HG03066 (cell line): Measurements from ENCODE around the gene SLAIN1.
"Not testable (repeated sequence)": the region's sequence is repeated elsewhere in the genome, so short reads cannot be mapped to it uniquely, and the experiment has no call there.

Experiments used
- ATAC-seq: cut with Tn5 transposase; IDR thresholded peaks from one replicate; pipeline ENCODE4 v1.9.1; 2021; ENCODE audit warnings: low read depth; ENCODE audit not compliant: unreplicated experiment

Gene SLAIN1

GRCh38 chr13:77697217-77698103 is at the start of gene SLAIN1:
TSS of gene SLAIN1 (plus strand) at chr13:77697687. CDS start at chr13:77697914, 227 bp downstream.
- ATAC-seq: peak; percentile 63

- ATAC-seq: no peak
These were observed 47.1 kb upstream of the SLAIN1 start for GRCh38 chr13:77650409-77650808.

GRCh38 chr13:77653301-77653700 is 44.2 kb upstream of the SLAIN1 start:
- ATAC-seq: no peak

- ATAC-seq: not testable (repeated sequence)
These were observed 37.5 kb upstream of the SLAIN1 start for GRCh38 chr13:77660016-77660415.

- no peak for ATAC-seq
These were observed 36.6 kb upstream of the SLAIN1 start for GRCh38 chr13:77660841-77661250.

GRCh38 chr13:77662301-77662700 is 35.2 kb upstream of the SLAIN1 start:
- not testable (repeated sequence) for ATAC-seq

DNA sequence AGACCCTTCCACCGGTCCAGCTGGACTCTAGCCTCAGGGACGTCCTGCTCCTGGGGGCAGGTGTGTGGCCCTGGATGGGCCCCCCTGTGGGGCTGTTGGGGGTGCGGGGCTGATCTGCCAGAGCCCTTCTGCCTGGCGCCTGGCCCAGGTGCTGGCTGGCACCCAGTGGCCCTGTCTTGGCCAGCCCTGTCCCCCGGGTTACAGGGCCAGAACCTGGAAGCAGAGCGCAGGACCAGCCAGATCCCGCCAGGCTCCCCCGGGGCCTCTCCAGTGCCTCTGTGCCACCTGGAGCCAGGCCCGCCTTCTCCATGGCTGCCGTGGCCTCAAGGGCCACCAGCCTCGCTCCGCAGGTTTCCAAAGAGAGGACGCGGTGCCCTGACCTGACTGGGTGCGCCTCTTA is 34.7 kb upstream of the SLAIN1 start:
- ATAC-seq: not testable (repeated sequence)

- ATAC-seq: no peak
These were observed 22.6 kb upstream of the SLAIN1 start for GRCh38 chr13:77674852-77675251.

DNA sequence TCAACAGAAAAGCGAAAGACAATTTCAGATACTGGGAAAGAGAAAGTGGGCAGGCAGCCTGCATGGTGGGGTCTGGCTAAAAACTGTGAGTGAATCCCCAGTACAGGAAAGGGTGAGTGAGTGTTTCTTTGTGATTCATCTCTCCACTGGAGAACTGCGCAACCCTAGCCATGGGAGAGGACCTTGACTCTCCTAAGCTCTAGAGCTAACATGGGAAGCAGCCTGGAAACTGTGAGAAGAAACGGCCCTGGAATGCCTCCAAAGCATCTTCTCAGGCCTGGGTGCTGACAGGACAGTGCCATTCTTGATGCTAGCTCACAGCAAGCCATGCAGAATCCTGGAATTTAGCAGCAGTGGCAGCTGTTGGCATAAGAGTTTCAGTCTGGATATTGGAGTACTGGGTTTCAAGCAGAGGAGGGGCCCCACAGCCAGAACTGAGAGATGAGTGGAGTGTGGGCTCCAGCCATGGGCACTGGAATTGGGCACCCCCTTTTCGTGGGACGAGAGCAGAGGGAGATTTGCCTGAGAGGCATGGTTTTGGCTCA is 18.7 kb upstream of the SLAIN1 start:
- ATAC-seq: no peak

DNA sequence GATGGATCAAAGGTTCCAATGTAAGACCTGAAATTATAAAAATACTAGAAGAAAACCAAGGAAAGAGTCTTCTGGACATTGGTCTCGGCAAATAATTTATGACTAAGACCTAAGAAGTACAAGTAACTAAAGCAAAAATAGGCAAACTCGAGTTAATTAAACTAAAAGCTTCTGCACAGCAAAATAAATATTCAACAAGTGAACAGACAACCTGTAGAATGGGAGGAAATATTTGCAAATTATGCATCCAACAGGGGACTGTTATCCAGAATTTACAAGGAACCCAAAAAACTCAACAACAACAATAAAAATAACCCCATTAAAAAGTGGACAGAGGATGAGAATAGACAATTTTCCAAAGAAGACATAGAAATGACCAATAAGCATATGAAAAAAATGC is 9.7 kb upstream of the SLAIN1 start:
- no peak for ATAC-seq

GRCh38 chr13:77691871-77692270 is 5.6 kb upstream of the SLAIN1 start:
- no peak for ATAC-seq

GRCh38 chr13:77692746-77693448 is 4.6 kb upstream of the SLAIN1 start:
- no peak for ATAC-seq

DNA sequence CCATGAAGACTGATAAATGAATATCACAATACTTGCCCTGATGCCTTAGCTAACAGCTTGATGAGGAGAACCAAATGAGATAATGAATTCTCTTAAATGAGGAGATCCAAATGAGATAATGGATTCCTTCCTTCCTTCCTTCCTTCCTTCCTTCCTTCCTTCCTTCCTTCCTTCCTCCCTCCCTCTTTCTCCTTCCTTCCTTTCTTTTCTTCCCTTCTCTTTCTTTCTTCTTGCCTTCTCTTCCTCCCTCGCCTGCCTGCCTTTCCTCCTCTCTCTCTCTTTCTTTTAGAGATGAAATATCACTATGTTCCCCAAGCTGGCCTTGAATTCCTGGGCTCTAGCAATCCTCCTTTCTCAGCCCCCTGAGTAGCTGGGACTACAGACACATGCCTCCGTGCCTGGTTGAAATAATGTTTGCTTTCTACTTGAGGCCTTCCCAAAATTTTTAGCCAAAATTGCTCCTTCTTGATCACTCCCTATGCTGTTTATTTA is 4.0 kb upstream of the SLAIN1 start:
- ATAC-seq: no peak

- no peak for ATAC-seq
These were observed 1.2 kb upstream of the SLAIN1 start for GRCh38 chr13:77696006-77696878.

- peak; percentile 3 for ATAC-seq
These were observed 639 bp upstream of the SLAIN1 start for GRCh38 chr13:77696879-77697216.

GRCh38 chr13:77698201-77699058 is 943 bp downstream of the SLAIN1 start:
- peak; percentile 29 for ATAC-seq

DNA sequence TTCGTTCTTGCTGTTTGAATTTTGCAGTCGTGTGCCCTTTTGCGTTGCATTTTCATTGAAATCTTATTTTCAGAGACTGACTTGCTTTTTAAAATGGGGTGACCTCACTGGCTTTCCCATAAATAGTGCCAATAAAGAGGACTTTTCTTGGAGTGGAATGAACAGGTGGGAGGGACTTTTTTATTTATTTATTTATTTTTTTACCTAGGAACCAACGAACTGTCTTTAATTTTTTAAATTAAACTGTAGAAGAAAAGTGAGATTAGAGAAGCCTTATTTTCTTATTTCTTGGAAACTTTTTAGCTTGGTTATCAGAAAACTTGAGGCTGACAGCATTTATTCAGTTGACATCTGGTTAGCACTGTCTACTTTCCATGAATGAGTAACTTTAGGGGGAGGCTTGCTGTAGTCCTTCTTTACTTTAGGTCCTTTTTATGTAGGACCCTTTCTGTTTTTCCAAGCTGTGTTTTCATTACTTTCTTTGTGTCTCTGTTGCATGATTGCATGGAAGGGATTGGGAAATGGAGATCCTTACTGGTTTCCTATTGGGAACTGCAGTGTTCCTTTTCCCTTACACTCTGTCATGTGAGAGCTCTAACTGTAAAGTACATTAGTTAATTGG is 1.7 kb downstream of the SLAIN1 start:
- no peak for ATAC-seq

- ATAC-seq: no peak
These were observed 3.8 kb downstream of the SLAIN1 start for GRCh38 chr13:77701305-77701704.

DNA sequence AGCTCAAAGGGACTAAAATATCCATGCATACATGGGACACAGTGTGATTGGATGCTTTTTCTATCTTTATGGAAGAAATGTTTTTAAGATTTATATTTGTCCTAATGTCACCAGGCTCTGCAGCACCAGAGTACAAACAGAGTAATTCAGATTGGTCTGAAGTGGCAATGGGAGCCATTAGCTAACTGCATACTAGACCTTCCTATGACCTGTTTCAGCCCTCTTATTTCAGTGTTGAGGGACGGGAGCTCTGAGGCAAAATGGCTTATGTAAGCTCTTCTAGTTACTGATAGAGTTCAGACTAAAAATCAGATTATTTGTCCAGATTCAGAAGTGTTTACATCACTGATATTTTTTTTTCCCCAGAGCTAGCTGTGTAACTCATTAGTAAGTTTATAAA is 4.9 kb downstream of the SLAIN1 start:
- no peak for ATAC-seq
